Small intestine (tissue), 7 donors: Measurements from ENCODE around the gene ATF7IP2. TPM values are rescaled to one million over a fixed set of nuclear protein-coding genes. Genes with fewer than 3 reads are reported as not detected.
A peak's percentile ranks its signal among the peaks of the same experiment; 100 is the strongest.

Source experiments
- DNase-seq, 2 donors: peaks; one replicate each; pipeline versions ENCODE4 v3.0.0 to v3.0.0-alpha.2; 2013
- FAIRE-seq: peaks from 2 replicates; lab custom pipeline; 2012; peaks lifted over from hg19 to GRCh38; lab: Jason Lieb, UNC
- H3K27ac ChIP-seq, 3 donors: one replicate each; pipeline ENCODE4 v1.5.1; 2013; ENCODE audit warnings: low read length in 2 of 3, mild to moderate bottlenecking in 2 of 3, control low read depth in 1 of 3, inconsistent platforms in 1 of 3, low read depth in 1 of 3, moderate library complexity in 1 of 3
- H3K27me3 ChIP-seq, 3 donors: one replicate each; pipeline ENCODE4 v1.6.1; 2013; ENCODE audit warnings: low read length in 3 of 3, inconsistent platforms in 1 of 3; ENCODE audit not compliant: control insufficient read depth in 3 of 3, insufficient read depth in 3 of 3
- H3K36me3 ChIP-seq, 3 donors: one replicate each; pipeline ENCODE4 v1.6.1; 2013; ENCODE audit warnings: low read length in 3 of 3, inconsistent platforms in 1 of 3, low read depth in 1 of 3, mild to moderate bottlenecking in 1 of 3, moderate library complexity in 1 of 3; ENCODE audit not compliant: control insufficient read depth in 3 of 3, insufficient read depth in 2 of 3
- H3K4me1 ChIP-seq, 3 donors: one replicate each; pipeline ENCODE4 v1.6.1; 2013; ENCODE audit warnings: low read length in 2 of 3, inconsistent platforms in 1 of 3, low read depth in 1 of 3, mild to moderate bottlenecking in 1 of 3, moderate library complexity in 1 of 3; ENCODE audit not compliant: control insufficient read depth in 3 of 3, insufficient read depth in 2 of 3
- H3K4me3 ChIP-seq, 3 donors: one replicate each; pipeline ENCODE4 v1.5.1; 2013; ENCODE audit warnings: low read length in 3 of 3, control low read depth in 1 of 3, inconsistent platforms in 1 of 3, low read depth in 1 of 3, mild to moderate bottlenecking in 1 of 3, moderate library complexity in 1 of 3
- H3K9me3 ChIP-seq, 2 donors: one replicate each; pipeline ENCODE4 v1.6.1; 2013; ENCODE audit warnings: low read depth in 1 of 2, low read length in 1 of 2; ENCODE audit not compliant: control insufficient read depth in 2 of 2, insufficient read depth in 1 of 2
- whole genome bisulfite sequencing, 3 donors: extraction: QIAGEN DNeasy Blood & Tissue Kit; methylation state at CpG; one replicate each; pipeline ENCODE4 v1.1.7; 2013; 5-methylcytosine and 5-hydroxymethylcytosine counted together
- polyA plus RNA-seq, 4 donors: library from polyadenylated mRNA; stranded (reverse) in 3 of 4; unstranded in 1 of 4; fragments of 200-250 nt in 3 of 4; fragments of 120-200 nt in 1 of 4; gene quantifications; one replicate each; pipeline versions ENCODE4 v1.2.1 to v1.2.3, GENCODE V29; 2013
- donor health status: healthy with polysubstance abuse.
- donor health status: control.
- donor health status: control.
- donor health status: Bipolar disorder and iron deficiency.
- donor health status: healthy.

Gene ATF7IP2
- polyA plus RNA-seq, 4 donors = 9.6 to 58.2 (median 23.7) TPM

GRCh38 chr16:10514369-10515055 lies 128.7 kb downstream of the ATF7IP2 start:
- Histone ChIP-seq H3K4me3 (no peak overlapping the region), H3K9me3 (no peaks in the 10 kb centered on the region), H3K4me1 (peaks cover 0 to 3% (median 0%) of the 10 kb centered on the region in 3 donors), H3K27me3 (no peaks in the 10 kb centered on the region), H3K27ac (no peak overlapping the region), H3K36me3 (no peaks in the 10 kb centered on the region)
- WGBS, 3 donors = 37 to 42% (median 41%) methylated on average over 6 of the region's 6 CpGs
- peak; percentile 5 for FAIRE-seq
- peak; percentile 57 to 59 for DNase-seq

GRCh38 chr16:10517868-10518267 lies 132.0 kb downstream of the ATF7IP2 start:
- peaks cover 0 to 3% (median 0%) of the 10 kb centered on the region in 3 donors for H3K4me1 ChIP-seq
- no peaks in the 10 kb centered on the region for H3K9me3 ChIP-seq
- DNase-seq = no peak
- H3K27me3 ChIP-seq = no peaks in the 10 kb centered on the region
- WGBS, 3 donors = 73 to 78% (median 75%) methylated on average over 5 of the region's 5 CpGs
- H3K27ac ChIP-seq = no peak overlapping the region
- no peaks in the 10 kb centered on the region for H3K36me3 ChIP-seq
- no peak overlapping the region for H3K4me3 ChIP-seq
- no peak for FAIRE-seq

- H3K4me1 ChIP-seq = peaks cover 0 to 3% (median 0%) of the 10 kb centered on the region in 3 donors
- FAIRE-seq = no peak
- H3K27me3 ChIP-seq = no peaks in the 10 kb centered on the region
- no peaks in the 10 kb centered on the region for H3K9me3 ChIP-seq
- no peak overlapping the region for H3K4me3 ChIP-seq
- WGBS, 3 donors = 81 to 87% (median 85%) methylated on average over 7 of the region's 7 CpGs
- H3K27ac ChIP-seq = no peak overlapping the region
- DNase-seq = no peak
- H3K36me3 ChIP-seq = no peaks in the 10 kb centered on the region
Observed at GRCh38 chr16:10518479-10519041, 132.7 kb downstream of the ATF7IP2 start.

- H3K9me3 ChIP-seq = no peaks in the 10 kb centered on the region
- no peaks in the 10 kb centered on the region for H3K27me3 ChIP-seq
- no peak overlapping the region for H3K27ac ChIP-seq
- no peak for DNase-seq
- H3K4me1 ChIP-seq = peaks cover 0 to 2% (median 0%) of the 10 kb centered on the region in 3 donors
- no CpG with 5 or more reads among the region's 1 CpG for WGBS, 3 donors
- FAIRE-seq = no peak
- no peaks in the 10 kb centered on the region for H3K36me3 ChIP-seq
- no peak overlapping the region for H3K4me3 ChIP-seq
Observed at GRCh38 chr16:10519297-10519696, 133.4 kb downstream of the ATF7IP2 start.

GRCh38 chr16:10519929-10520868 lies 134.3 kb downstream of the ATF7IP2 start:
- FAIRE-seq = no peak
- DNase-seq = no peak
- WGBS, 3 donors = 74 to 82% (median 75%) methylated on average over 10 of the region's 10 CpGs

GRCh38 chr16:10520869-10521578 lies 135.2 kb downstream of the ATF7IP2 start:
- FAIRE-seq (no peak), DNase-seq (no peak)
- Histone ChIP-seq H3K9me3 (no peaks in the 10 kb centered on the region), H3K36me3 (no peaks in the 10 kb centered on the region), H3K27ac (no peak overlapping the region), H3K27me3 (no peaks in the 10 kb centered on the region), H3K4me1 (no peaks in the 10 kb centered on the region), H3K4me3 (no peak overlapping the region)
- 78 to 85% (median 79%) methylated on average over 7 of the region's 7 CpGs for WGBS, 3 donors

More at GRCh38 chr16:10519929-10520868, 134.3 kb downstream of the ATF7IP2 start:
- Histone ChIP-seq H3K36me3 (no peaks in the 10 kb centered on the region), H3K4me3 (no peak overlapping the region), H3K9me3 (no peaks in the 10 kb centered on the region), H3K4me1 (no peaks in the 10 kb centered on the region), H3K27me3 (no peaks in the 10 kb centered on the region), H3K27ac (no peak overlapping the region)

GRCh38 chr16:10521681-10522274 lies 135.9 kb downstream of the ATF7IP2 start:
- H3K9me3 ChIP-seq = no peaks in the 10 kb centered on the region
- no peaks in the 10 kb centered on the region for H3K27me3 ChIP-seq
- H3K27ac ChIP-seq = no peak overlapping the region
- H3K36me3 ChIP-seq = no peaks in the 10 kb centered on the region
- FAIRE-seq (no peak), DNase-seq (peak; percentile 71 to 82)
- H3K4me1 ChIP-seq = no peaks in the 10 kb centered on the region
- H3K4me3 ChIP-seq = no peak overlapping the region
- 34 to 47% (median 45%) methylated on average over 9 of the region's 9 CpGs for WGBS, 3 donors
